DND-41 (cell line): Measurements from ENCODE around the gene PKD2.

ENCODE experiments used
- CTCF ChIP-seq: IDR thresholded peaks from 2 replicates; pipeline ENCODE4 v1.5.1; 2012; ENCODE audit warnings: borderline replicate concordance, low read length, moderate library complexity, mild to moderate bottlenecking; ENCODE audit not compliant: poor library complexity, severe bottlenecking; ENCODE audit errors: extremely low read depth
- EZH2 ChIP-seq: IDR thresholded peaks from 3 replicates; pipeline ENCODE4 v1.6.1; 2012; ENCODE audit warnings: borderline replicate concordance, low read depth, mild to moderate bottlenecking, moderate library complexity, low read length, inconsistent platforms; ENCODE audit not compliant: severe bottlenecking

- no peak for TF ChIP-seq CTCF
- no peak for TF ChIP-seq EZH2
Observed at GRCh38 chr4:88017516-88018297, 10.3 kb downstream of the PKD2 start.
